CD4-positive, alpha-beta T cell treated with Interleukin-1 beta for 1 hour (primary cell): Measurements from ENCODE around the gene ZNF555.

Experiments
- DNase-seq, 2 donors: peaks; one replicate each; pipeline ENCODE4 v3.0.0-alpha.2; 2020 to 2022

The ZNF555 gene

DNA sequence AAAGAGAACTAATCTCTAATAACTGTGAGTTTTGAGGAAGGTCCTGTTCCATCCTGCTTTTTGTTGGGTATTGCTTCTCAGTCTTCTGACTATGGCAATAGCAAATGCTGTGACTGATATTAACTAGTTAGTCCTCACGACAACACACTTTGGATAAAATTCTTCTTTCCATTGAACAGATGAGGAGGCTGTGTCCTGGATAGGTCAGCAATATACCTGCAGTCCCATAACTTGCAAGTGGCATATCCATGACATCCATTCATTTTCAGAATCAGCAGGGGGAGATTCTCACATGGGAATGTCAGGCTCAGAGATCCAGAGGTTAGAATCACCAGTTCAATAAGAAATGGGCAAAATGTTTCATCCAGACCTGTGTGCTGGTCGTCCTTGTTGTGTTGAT lies 14.3 kb upstream of the ZNF555 start:
- no peak for DNase-seq

DNA sequence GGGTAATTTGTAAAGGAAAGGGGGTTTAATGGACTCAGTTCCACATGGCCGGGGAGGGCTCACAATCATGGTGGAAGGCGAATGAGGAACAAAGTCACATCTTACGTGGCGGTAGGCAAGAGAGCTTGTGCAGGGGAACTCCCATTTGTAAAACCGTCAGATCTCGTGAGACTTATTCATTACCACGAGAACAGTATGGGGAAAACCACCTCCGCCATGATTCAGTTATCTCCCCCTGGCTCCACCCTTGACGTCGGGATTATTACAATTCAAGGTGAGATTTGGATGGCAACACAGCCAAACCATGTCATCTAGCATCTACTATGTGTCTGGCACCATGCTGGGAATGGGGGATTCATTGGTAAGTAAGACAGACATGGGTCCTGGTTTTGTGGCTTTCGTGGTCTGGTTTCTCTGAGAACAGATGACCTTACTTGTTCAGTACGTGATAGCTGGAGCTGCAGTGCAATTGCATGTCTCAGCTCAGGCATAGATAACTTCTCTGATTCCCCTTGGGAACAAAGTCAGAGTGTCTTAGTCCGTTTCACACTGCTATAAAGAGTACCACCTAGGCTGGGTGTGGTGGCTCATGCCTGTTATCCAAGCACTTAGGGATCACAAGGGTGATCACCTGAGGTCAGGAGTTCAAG lies 13.3 kb upstream of the ZNF555 start:
- DNase-seq = no peak

DNA sequence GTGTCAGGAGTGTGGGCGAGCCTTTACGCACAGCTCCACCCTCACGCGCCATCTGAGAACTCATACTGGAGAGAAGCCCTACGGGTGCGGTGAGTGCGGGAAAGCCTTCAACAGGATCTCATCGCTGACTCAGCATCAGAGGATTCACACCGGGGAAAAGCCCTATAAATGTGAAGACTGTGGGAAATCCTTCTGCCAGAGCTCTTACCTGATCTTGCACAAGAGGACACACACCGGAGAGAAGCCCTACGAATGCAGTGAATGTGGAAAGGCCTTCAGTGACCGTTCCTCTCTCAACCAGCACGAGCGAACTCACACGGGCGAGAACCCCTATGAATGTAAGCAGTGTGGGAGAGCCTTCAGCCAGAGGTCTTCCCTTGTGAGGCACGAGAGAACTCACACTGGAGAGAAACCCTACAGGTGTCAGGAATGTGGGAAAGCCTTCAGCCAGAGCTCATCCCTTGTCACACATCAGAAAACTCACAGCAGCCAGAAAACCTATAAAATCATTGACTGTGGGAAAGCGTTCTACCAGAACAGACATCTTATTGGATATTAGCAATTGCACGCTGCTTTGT lies 6.9 kb upstream of the ZNF555 start:
- DNase-seq = no peak

DNA sequence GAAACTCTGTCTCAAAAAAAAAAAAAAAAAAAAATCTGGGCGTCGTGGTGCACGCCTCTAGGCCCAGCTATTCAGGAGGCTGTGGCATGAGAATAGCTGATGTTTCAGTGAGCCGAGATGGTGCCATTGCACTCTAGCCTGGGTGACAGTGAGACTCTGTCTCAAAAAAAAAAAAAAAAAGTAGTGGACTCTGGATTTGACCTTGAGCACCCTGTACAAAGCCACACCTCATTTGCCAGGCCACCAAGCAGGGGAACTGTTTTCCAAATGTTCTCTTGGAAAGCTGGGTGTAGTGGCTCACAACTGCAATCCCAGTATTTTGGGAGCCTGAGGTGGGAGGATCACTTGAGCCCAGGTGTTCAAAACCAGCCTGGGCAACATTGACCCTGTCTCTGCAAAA lies 3.8 kb upstream of the ZNF555 start:
- no peak for DNase-seq

DNA sequence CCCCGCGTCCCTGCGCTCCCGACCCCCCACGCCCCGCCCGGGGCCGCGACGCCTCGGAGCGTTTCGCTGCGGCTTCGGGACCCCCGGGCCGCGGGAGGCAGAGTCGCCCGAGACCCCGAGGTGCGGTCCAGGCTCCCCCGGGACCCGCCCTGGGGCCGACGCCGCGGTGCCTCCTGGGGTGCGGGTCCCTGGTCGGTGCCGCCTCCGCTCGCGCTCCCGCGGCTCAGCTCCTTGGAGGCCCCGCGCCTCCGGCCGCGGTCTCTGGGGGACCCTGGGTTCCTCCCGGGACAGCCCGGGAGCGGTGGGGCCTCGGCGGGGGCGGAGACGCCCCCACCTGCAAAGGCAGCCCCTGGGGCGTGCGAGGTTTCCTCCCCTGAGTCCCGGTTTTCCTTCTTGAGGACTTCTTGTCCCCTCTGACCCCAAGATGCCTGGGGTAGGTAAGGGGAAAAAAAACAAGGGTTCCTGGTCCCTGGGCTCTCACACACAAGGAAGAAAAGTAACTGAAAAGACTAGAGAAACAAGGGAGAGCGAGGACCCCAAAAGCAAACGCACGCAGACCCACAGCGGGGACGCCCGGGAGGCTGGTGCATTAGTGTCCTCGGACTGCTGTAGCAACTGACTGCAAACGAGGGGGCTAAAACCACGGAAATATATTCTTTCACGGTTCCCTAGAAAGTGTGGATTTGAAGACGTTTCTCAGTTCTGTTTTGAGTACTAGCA lies 740 bp downstream of the ZNF555 start:
- DNase-seq = no peak

DNA sequence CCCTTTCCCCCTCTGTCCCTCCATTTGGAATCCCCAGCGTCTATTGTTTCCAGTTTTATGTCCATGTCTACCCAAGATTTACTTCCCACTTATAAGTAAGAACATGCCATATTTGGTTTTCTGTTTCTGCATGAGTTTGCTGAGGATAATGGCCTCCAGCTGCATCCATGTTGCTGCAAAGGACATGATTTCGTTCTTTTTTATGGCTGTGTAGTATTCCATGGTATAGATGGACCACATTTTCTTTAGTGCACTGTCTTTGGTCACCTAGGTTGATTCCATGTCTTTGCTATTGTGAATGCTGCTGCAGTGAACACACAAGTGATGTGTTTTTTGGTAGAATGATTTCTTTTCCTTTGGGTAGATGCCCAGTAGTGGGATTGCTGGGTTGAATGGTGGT lies 3.8 kb downstream of the ZNF555 start:
- no peak for DNase-seq

DNA sequence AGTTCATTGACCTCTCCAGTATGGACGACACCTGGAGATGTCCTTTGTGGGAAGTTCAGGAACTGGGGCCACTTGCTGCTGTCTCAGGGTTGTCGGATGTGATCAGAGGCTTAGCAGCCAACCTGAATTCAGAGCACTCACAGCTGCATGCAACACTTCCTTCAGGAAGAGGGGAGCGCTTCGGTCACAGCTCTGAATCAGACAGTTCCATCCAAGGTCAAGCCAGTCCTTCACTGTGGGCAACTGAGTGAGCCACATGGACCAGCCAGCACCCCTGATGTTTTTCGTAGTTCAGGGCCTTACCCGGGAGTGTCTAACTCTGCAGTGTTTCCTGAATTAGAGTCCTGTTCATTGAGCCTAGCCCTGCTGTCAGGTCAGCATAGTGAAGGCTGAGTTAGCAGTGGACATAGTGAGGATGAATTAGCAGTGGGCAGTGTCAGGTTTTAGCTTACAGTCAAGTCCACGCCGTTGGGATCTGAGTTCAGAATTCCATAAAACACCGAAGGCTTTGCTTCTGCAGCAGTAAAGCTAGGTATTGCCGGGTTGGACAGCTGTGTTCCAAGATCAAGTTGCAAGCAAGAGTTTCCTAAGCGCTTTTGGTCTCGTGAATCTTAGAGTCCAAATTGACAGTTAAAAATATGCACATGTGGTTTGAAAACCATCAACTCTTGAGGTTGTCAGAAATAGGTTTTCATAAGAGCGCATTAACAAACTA lies 5.1 kb downstream of the ZNF555 start:
- no peak for DNase-seq

DNA sequence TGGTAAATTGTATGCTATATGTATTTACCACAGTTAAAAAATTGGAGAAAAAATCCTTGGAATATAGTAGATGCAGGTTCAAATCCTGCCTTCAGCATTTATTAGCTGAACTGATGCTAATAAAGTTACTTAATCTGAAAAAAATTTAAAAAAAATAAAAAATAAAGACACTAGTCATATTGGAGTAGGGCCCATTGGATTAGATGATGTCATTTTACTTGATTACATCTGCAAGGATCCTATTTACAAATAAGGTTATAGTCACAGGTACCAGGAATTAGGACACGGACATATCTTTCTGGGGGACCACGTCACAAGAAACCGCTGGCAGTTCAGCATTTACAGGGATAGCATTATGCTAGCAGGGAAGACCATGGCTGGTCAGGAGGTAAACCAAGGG lies 6.2 kb downstream of the ZNF555 start:
- DNase-seq = no peak

DNA sequence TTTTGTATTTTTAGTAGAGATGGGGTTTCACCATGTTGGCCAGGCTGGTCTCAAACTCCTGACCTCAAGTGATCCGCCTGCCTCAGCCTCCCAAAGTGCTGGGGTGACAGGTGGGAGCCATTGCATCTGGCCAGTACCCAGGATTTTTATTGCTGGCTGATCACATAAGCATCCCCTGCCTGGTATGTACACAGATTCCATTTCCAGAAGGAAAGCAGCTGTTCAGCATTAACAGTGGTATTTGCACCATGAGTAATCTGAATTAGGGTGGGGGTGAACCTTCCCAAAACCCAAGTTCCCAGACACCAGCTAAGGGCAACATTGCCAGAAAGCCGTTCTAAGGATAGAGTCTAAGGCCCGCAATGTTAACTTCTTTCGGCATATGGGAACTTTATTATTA lies 7.3 kb downstream of the ZNF555 start:
- no peak for DNase-seq

DNA sequence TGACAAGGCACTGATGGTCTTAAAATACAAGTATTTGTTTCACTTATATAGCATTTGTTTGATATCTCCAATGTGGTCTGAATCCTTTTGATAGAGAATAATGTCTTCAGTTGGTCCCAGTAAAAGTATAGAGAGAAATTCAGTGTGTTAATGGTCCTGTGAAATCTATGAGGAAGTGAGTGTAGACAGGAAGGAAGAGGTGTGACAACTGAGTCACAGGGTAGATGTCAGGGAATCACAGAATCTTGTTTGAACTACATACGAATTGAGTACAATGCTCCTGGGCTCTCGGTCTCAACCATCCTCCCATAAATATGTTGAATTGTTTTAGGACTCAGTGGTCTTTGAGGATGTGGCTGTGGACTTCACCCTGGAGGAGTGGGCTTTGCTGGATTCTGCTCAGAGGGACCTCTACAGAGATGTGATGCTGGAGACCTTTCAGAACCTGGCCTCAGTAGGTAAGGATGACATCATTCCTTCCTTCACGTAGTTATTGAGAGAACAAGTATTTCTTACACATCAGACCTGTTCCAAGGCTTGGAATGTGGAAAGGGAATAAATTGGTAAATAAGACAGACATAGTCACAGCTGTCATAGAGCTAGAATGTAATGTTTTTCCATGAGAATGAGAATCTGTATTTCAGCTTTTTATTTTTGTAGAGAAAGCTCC lies 9.1 kb downstream of the ZNF555 start:
- no peak for DNase-seq

DNA sequence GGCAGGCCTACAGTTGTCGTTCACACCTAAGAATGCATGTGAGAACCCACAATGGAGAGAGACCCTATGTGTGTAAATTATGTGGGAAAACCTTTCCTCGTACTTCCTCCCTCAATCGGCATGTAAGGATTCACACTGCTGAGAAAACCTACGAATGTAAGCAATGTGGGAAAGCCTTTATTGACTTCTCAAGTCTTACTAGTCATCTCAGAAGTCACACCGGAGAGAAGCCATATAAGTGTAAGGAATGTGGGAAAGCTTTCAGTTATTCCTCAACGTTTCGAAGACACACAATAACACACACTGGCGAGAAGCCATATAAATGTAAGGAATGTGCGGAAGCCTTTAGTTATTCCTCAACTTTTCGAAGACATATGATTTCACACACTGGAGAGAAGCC lies 11.3 kb downstream of the ZNF555 start:
- DNase-seq = no peak

DNA sequence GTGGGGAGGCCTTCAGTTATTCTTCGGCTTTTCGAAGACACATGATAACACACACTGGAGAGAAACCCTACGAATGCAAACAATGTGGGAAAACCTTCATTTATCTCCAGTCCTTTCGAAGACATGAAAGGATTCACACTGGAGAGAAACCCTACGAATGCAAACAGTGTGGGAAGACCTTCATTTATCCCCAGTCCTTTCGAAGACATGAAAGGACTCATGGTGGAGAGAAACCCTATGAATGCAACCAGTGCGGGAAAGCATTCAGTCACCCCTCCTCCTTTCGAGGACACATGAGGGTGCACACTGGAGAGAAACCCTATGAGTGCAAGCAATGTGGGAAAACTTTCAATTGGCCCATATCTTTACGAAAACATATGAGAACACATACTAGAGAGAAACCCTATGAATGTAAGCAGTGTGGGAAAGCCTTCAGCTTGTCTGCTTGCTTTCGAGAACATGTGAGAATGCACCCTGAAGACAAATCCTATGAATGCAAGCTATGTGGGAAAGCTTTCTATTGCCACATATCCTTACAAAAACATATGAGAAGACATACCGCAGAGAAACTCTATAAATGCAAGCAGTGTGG lies 11.8 kb downstream of the ZNF555 start:
- DNase-seq = no peak

DNA sequence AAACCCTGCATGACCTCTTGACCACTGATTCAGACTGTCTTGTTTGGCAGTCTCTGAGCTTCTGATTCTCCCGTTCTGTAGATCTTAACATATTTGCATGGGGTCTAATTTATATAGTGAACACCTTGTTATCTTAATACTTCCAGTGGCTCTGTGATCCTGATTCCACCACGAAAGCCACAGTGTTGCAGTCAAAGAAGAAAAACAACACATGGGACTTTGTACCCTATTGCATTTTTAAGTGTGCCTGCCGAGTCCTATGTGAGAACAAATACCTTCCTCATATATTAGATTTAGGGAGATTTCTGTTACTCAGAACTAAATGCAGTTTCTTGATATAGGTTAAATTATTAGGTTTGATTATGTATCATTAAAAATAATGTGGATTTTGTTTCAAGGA lies 13.6 kb downstream of the ZNF555 start:
- DNase-seq = no peak

DNA sequence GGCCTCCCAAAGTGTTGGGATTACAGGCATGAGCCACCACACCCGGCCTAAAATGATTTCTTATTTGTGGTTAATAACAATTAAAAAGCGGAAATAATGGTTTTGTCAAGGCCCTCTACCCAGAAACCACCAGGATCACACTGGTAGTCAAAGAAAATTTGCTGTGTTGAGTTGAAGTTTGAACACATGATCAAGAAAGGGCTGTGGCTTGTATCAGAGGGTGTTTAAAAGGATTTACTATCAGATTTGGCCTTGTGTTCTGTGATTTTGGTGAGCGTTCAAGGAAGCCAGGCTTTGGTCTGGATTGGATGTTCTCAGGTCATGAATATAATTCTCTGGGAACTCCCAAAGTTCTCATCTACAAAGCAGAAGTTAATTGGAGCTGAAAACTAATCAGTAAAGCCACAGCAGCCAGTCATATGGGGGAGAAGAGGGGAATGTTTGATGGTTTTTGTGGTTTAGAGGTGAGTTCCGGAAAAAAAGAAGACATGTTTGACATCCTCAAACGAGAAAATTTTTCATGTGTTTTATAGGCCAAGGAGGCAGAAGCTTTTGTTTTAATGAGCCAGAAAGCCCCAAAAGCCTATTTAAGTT lies 15.3 kb downstream of the ZNF555 start:
- peak in 1 of 2 donors; percentile 51 for DNase-seq

DNA sequence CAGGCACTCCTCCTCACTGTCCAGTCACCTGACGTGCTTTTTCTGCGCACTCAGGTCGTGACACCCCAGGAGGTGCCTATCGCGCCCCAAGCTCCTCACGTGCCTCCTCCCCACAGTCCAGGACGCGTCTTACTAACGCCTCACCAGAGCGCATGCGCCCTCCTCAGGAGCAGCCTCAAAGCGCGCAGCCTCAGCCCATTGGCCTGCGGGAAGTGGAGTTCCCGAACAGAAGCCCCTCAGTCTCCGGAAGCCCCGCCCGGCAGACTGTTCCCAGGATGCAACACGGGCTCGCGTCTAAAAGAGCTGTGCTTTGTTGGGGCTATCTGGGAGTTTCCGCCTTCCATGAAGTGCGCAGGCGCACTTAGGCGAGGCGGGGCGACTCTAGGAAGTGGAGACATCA lies 17.6 kb downstream of the ZNF555 start:
- DNase-seq = no peak

DNA sequence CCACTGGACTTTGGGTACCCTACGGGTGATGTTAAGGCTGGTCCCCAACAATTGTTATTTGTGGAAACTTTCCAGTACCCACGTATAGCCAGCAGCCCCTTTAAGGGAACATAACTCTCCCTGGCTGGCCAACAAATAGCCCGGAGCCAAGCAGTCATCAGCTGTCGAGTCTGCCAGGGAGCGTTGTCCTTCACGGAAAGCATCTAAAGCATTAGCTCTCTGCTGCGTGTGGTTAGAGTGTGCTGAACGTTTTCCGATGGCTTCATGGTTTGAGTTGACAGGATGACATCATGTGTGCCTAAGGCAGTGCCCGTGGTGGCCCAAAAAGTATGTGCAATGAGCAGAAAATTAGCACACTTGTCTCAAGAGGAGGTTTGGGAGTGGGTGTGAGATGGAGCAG lies 22.5 kb downstream of the ZNF555 start:
- DNase-seq = no peak

DNA sequence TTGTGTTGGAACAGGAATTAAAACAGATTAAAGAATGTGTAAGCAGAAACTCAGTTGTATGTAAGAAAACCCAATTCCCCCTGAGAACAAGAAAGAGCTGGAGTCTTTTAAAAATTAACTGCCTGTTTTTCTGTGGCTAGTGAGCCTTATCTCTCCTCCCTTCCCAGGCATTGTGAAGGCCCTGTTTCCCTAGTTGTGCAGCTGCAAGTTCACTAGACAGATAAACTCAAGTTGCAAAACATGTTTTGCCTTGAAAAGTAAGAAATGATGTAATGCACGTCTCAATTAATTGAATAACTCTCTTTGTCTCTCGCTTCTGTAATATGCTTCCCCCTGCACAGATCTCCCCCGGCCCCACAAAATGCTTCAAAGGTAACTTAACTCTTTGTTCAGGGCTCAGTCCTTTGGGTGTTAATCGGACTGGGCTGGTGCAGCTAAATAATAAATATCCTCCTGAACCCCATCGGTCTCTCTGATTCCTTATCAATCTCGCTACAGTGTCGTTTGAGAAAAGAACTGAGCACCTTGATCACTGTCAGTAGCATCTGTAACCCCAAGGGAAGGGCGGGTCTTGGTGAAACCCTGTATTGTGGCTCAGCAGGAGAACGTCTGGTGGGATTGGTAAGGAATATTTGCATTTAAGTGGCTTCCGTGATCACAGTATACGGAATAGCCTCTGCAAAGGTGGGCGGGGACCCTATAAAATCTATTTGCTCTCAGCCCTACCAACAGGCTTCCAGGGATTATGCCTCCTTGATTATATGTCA lies 24.2 kb downstream of the ZNF555 start:
- no peak for DNase-seq

DNA sequence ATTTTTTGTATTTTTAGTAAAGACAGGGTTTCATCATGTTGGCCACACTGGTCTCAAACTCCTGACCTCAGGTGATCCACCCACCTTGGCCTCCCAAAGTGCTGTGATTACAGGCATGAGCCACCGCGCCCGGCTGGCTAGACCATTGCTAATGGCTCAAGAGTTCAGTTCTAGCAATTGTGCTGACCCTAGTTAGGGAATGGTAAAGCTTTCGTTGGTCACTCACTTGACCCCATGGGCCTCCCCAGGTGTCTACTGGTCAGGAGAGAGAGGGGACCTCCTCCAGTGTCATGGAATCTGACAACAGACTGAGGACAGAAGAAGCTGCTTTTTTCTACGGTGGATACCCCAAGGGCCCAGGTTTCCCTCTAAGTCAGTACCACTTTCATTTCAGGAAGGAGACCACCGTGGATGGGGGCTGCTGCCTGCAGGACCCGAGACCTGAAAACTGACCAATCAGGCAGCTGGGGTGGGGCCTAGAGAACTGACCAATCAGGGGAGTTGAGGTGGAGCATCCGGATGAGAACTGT lies 25.3 kb downstream of the ZNF555 start:
- DNase-seq = no peak

DNA sequence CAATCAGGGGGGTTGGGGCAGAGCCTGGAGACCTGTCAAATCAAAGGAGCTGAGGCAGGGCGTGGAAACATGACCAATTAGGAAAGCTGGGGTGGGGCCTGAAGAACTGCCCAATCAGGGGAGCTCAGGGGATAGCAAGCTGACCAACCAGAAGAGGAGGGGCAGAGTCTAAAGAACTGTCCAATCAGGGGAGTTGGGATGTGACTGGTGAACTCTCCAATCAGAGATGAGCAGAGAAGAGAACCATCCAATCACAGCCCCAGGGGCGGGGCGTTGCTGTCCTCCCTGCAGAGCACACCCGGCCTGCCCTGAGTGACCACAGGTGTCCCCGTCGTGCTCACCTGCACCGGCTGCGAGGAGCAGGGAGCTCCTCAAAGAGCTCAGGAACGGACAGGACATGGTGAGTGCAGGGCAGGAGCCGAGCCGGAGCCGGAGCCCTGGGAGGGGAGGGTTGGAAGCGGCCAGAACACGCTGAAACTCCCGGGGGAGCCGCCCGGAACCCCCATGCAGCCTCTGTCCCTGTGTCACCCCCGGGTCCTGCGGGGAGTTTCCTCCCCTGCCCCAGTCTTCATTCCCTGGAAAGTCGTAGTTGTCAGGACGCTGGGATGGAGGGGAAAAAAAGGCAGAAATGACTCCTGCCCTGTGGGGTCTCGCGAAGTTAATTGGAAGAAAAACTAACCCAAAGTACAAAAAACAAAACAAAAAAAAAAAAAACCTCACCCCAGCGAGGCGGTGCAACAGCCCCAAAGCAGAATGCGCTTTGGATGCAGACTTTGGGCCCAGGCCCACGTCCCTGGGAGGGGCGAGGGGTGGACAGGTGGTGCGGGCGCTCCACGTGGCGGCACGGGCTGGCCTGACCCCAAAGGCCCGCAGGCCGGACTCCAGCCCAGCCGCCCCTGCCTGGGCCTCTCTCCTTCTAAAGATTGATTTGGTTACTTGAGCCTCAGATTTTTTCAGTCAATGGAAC lies 26.0 kb downstream of the ZNF555 start, which contains the start of gene ZNF556:
Gene ZNF556, plus strand, starts transcription at position 311 of the 967 bp plus-strand sequence. Its CDS starts 87 bp downstream, at position 398.
- peak in 1 of 2 donors; percentile 5 for DNase-seq

DNA sequence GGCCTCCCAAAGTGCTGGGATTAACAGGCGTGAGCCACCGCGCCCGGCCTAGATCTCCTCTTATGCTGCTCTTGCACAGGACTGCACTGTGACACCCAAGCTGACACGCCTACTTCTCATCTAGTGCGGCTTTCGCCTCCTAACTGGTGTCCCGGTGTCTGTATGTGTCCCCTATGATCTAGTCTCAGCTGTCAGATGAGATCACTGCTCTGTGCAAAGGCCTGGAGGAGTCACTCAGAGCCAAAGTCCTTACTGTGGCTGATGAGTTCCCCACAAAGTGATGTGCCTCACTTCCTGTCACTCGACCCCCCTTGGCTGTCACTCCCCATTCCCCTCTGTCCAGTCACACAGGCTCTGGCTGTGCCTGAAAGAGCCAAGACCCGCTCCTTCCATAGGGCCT lies 28.3 kb downstream of the ZNF555 start:
- no peak for DNase-seq
